HG02981 (cell line): ENCODE measurements around the gene LGALS7B.

Experiments used
- ATAC-seq: cut with Tn5 transposase; IDR thresholded peaks from one replicate; pipeline ENCODE4 v1.9.1; 2021; ENCODE audit warnings: mild to moderate bottlenecking, moderate library complexity; ENCODE audit not compliant: unreplicated experiment

Gene LGALS7B

DNA sequence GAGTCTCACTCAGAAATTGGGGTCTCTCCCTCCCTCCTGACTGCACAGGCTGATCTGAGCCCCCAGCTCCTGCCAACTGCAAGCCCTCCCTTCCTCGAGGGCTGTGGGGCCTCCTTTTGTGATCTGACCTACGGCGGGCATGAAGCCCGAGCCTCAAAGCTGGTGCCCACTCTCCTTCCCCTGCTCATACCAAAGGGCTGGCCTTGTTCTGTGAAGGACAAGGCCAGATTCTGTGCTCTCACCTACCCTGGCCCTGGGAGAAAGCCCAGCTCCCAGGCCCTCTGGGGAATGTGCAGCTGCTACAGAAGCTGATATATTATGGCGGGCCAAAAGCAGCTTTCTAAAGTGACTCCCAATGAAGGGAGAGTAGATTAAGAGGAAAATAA, 51.6 kb downstream of the LGALS7B start:
- ATAC-seq: no peak
